GM19372 (cell line): Measurements from ENCODE around the gene SOCS6.
A peak's percentile ranks its signal among the peaks of the same experiment; 100 is the strongest.
"Not testable (repeated sequence)": the region's sequence is repeated elsewhere in the genome, so short reads cannot be mapped to it uniquely, and the experiment has no call there.

ENCODE experiments used
- ATAC-seq: cut with Tn5 transposase; IDR thresholded peaks from one replicate; pipeline ENCODE4 v1.9.1; 2021; ENCODE audit warnings: mild to moderate bottlenecking, low read depth, moderate library complexity; ENCODE audit not compliant: unreplicated experiment

SOCS6 gene

DNA sequence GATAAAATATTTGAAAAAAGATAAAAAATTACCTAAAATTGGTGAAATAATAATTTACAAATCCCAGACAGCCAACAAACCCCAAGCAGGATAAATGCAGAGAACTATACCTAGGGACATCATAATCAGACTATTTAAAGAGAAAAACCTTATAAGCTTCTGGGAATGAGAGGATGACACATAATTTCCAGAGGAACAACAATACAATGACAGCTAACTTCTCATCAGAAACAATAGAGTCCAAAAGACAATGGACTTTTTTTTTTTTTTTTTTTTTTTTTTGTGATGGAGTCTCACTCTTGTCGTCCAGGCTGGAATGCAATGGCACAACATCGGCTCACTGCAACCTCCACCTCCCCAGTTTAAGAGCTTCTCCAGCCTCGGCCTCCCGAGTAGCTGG, 65.2 kb downstream of the SOCS6 start:
- ATAC-seq, result no peak

DNA sequence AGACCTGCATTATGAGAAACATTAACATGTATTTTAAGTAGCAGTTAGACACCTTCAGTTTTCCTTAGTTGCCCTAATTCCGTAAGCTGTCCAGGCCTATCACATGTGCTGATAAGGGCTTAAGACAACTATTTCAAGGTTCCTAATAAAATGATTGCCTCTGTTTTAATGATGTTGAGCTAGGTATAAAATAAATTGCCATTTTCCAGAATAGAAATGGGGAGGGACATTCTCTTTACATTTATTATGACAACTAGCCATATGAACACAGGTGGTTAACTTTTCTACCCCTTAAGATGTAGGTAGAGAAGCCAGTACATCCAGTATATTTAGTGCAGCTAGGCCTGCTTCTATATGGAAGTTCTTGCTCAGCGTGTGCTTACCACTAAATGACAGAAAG, 65.9 kb downstream of the SOCS6 start:
- no peak for ATAC-seq

DNA sequence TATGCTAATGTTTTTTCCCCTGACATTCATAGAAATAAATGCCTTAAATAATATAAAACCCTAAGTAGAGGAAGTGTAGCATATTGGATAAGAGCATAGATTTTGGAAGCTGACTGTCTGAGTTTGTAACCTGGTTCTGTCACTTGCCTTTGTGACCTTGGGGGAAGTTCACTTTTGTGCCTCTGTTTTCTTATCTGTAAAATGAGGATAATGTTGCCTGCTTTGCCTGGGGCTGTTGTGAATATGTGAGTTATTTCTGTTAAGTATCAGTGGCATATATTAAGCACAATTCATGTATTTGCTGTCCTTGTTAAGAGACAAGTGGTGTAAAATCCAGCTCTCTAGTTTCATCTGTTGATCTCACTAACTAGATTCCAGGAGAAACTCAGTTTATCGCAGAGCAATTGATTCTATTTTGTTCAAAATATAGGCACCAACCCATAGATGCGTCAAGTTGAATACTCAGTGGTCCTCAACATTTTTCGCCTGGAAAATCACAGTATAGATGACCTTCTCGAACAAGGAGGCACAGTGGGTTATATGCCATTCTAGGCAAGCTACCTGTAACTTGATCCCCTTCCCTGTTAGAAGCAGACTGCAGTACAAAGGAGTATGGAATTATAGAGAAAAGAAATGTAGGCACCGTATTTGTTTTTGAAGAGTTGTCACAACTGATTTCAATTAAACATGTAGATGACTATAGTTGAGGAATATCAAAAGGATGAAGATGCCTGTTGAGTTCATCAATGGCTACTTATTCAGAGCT, 67.0 kb downstream of the SOCS6 start:
- no peak for ATAC-seq

DNA sequence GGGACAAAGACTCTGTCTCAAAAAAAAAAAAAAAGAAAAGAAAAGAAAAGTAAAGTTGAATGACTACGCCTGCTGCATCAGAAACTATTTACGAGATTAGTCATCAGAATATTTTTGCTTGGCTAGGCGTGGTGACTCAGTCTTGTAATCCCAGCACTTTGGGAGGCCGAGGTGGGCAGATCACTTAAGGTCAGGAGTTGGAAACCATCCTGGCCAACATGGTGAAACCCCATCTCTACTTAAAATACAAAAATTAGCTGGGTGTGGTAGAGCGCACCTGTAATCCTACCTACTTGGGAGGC, 69.2 kb downstream of the SOCS6 start:
- ATAC-seq, result peak; percentile 54

DNA sequence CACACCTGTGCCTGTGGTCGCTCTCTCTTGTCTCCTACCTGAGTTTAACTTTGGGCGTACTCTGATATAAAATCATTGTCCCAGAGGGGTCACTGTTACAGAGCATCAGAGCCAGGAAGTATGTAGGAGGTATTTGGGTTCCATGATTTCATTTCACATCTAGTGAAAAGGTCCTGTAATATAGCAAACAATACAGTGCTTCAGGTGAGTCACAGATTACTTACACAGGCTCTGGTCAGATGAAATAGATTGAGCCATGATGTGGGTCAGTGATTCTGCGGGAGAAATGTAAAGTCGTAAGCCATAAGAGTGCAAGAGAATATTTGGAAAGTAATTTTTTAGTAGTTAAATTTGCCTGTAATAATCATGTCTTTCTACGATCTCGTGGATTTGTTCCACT, 70.2 kb downstream of the SOCS6 start:
- ATAC-seq, result no peak

DNA sequence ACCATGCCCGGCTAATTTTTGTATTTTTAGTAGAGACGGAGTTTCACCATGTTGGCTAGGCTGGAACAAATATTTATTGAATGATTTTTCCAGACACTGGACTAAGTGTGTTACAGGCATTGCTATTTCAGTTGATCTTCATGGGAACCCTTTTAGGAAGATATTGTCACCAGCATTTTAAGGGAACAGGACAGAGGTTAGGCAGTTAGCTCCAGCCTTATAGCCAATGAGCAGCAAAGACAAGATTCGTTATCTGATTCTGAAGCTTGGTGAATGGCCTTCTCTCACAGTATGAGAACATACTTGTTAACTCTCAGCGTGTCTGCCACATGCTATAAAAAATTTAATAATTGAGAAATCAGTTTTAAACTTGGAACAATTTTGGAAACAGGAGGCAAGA, 73.4 kb downstream of the SOCS6 start:
- no peak for ATAC-seq

DNA sequence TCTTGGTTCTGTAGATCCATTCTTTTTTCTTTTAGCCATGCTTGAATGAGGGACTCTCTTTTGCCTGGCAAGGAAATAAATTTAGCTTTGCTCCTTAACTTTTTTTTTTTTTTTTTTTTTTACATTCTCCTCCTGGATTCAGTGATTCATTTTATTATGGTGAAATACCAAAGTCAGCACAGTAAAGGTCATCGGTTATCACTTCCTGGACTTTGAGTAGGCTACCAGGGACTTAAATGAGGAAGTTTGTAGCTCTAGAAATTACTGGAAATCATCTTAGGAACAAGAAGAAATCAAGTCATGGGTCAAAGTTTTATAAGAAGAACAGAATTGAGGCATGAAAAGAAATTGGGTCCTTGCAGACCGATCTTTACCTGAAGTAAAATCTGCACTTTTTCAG, 75.0 kb downstream of the SOCS6 start:
- no peak for ATAC-seq

DNA sequence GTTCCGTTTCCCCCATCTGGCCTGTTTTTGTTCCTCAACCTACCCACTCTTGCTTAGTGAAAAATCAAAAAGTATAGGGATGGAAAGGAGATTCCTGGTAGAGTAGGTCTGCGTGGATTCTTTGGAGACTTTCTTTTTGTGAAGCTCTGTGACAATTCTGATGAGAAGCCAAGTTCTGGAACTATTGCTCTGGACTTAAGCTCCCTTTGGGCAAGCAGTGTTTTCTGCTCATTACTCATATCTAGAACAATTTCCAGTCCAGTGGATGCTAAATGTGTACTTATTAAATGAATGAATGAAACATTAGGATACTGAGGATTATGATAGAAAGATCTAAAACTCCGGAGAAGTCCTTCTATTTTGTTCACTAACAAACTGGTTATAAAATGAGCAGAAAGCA, 76.5 kb downstream of the SOCS6 start:
- no peak for ATAC-seq

DNA sequence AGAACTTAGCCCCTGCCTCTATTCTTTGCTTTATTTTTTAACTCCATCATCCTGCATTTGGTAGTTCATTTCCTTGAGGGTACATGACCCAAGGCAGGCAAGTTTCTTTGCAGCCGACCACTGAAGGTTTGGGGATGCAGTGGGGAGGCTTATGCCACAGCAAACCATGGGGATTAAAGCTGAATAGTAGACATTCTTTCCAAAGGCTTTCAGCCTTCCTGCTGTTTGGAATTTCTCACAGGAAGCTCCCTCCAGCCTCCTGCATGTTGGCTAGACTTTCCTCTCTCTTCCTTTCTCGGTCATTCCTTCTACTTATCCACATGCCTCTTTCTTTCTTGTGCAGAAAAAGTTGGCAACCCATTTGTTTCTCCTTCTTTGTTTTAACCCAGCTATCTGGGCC, 77.3 kb downstream of the SOCS6 start:
- no peak for ATAC-seq

DNA sequence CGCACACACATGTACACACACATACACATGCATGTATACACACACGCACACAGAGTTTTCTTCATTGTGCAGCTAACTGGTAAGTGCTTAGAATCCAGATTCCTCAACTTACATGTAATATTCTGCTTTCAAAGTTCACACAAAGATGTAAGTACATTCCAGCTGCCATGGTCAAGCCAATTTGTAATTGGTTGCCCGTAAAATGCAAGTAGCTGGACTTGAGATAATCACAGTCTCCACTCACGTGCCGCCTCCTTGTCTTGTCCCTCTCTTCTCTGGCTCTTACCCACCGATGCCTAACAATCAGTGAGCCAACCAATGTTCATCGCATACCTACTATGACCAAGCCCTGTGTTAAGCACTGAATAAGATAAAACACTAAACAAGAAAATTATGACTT, 77.8 kb downstream of the SOCS6 start:
- ATAC-seq, result no peak

DNA sequence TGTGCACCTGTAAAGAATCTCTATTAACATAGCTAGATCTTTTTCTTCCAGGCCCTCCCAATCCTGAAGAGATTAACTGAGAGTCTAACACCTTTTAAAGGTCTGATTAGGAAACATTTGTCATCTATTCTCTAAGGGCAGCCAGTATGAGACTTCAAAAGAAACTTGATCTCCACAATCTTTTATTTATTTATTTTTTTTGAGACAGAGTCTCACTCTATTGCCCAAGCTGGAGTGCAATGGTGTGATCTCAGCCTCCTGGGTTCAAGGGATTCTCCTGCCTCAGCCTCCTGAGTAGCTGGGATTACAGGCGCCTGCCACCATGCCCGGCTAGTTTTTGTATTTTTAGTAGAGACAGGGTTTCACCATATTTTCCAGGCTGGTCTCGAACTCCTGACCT, 78.5 kb downstream of the SOCS6 start:
- not testable (repeated sequence) for ATAC-seq

DNA sequence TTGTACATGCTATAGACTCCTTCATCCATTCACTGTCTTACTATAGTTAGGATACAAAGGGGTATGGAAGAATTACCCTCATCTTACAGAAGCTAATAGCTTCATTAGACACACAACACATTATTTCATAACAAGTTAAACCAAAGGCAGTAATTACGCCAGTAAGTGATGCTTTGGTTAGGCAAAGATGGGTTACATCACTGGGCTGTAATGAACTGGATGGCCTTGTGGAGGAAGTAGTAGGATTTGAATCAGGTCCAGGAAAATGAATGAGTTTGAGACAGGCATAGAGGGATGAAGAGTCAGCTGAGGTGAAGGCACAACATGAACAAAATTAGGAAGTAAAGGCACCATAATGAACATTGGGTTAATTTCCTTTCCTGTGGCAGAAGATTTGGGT, 80.1 kb downstream of the SOCS6 start:
- no peak for ATAC-seq

DNA sequence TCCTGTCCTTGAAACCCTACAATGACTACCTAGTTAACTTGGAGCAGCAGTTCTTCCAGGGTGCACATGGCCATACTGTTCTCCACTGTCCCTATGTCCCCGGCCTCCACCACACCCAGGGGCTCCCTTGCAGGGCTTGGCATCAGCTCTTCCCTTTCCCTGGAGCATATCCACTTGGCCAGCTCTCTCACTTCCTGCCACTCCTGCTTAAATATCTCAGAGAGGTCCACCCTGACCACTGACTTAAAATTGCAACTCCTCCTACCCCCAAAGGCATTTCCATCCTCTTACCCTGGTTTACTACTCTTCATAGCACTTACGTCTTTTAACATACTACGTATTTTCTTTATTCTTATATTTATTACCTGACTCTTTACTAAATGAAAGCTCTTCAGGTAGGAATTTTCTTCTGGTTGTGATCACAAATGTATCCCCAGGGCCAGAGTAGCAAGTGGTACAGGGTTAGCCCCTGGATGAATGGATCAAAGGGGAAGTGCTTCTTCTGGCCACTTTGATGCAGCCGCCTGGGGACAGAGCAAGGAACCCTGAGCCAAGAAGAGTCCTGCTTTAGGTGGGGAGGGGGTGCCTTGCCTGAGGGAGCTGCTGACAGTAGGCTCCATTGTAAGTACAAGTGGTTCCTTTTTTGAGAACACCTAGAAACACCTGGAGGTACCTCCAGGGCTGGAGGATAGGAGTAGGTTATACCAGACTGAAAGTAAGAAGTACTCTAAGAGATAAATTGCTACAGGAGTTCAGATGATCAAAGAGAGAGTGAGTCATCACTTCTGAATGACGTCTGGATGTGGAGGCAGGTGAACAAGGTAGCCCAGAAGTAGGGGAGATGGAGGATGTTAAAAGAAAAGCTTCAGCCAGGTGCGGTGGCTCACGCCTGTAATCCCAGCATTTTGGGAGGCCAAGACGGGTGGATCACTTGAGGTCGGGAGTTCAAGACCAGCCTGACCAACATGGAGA, 82.2 kb downstream of the SOCS6 start:
- ATAC-seq, result no peak

DNA sequence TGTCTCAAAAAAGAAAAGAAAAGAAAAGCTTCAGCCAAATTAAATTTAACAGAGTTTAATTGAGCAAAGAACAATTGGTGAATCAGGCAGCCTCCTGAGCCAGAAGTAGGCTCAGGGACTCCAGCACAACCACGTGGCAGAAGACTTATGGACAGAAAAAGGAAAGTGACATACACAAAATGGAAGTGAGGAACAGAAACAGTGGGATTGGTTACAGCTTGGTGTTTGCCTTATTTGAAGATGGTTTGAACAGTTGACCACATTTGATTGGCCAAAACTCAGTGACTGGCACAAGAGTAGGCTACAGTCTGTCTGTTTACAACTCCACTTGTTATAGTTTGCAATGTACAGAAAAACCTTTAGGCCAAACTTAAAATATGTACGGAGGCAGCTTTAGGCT, 83.1 kb downstream of the SOCS6 start:
- ATAC-seq, result no peak

DNA sequence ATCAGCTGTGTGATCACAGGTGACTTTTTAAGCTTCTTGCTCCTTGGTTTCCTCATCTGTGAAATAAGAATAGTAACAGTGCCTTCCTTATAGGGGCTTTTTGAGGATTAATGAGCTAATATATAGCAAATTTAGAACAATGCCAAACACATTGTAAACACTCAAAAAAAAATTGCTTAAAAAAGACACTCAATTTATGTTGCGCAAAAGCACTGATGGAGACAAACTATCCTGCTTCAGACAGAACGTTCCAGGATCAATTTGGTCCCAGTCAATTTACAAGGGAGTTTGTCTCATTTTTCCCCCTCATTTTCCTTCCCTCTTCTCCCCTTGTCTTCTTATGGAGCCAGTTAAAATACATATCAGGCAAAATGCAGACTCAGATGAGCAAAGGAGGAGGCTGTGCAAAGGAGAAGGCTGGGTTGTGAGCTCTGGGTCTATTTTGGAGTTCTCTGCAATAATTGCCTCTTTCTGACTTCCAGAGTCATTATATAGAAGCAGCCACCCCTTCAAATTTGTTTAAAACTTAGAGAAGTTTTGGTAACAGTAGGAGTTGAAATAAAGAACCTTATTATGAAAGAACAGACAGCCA, 83.7 kb downstream of the SOCS6 start:
- no peak for ATAC-seq

DNA sequence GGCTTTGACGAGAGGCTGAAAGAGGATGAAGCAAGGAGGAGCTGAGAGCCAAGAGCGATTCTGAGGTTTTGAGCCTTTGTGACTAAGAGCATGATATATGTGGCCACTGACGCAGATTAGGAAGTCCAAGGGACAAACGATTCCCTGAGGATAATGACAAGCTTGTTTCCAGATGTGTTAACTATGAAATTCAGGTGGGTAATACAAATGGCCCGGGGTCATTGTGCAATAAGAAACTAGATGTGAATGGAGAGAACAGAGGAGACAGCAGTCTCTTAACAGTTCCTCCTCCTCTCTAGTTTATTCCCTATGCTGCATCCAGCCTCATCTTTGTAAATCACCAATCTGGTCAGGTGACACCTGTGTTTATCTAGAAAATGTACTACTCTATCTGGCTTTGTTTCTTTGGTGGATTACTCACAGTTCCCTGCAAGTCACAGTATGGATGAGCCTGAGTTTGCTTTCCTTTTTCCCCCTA, 84.2 kb downstream of the SOCS6 start:
- no peak for ATAC-seq

DNA sequence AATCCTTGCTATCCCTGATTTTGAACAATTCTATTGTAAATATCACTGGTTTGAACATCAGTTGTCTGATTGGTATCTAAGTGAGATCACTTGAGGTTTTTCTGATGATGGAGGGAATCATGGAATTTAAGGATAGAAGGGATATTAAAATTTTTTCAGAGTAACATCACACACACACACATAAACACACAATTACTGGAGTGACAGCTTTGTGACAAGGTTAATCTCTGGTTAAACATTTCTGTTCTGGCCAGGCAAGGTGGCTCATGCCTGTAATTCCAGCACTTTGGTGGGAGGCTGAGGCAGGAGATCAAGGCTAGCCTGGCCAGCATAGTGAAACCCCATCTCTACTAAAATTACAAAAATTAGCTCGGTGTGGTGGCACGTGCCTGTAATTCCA, 85.3 kb downstream of the SOCS6 start:
- no peak for ATAC-seq

DNA sequence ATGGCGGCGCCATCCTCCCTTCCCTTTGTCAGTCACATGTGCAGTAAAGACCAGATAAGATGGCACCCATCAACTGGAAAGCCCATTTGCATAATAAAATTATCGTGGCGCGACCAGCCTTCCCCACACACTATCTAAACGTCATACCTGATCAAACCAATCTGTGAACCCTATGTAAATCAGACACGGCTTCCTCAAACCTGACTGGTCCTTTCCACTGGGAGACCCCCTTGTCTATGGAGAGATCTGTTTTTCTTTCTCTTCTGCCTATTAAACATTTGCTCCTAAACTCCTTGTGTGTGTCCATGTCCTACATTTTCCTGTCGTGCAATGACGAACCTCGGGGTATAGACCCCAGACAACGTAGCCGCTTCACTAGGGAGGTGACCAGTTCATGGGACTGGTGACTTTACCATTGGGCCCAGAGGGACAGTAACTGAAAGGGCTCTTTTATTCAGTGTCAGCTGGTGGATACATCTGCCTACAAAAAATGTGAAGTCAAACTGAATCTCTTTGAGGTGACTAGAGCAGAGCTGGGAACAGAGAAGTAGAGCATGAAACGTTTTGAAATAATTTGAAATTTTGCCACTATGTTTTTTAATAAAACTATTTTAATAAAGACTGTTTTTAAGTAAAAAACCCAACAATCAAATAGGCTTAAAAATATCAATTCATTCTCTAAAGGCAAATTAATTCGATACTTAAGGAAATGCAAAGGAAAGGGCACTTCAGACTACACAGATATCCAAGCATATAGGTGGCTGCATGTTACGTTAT, 87.5 kb downstream of the SOCS6 start:
- ATAC-seq, result no peak

DNA sequence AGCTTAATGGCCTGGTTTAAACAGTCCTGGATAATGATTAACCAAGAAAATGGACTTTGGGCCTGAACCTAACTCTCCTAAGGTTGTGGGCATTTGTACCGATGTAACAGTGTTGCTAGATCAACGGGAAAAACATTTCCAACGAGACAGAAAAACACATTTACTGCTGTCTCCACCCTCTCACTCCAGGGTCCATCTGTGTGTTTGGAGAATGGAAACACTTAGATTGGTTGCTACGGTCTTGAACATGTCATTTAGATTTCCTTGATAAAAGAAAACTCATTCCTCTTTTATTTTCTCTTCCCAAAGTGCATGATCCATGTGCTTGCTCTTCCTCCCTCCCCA, 88.0 kb downstream of the SOCS6 start:
- ATAC-seq, result no peak

DNA sequence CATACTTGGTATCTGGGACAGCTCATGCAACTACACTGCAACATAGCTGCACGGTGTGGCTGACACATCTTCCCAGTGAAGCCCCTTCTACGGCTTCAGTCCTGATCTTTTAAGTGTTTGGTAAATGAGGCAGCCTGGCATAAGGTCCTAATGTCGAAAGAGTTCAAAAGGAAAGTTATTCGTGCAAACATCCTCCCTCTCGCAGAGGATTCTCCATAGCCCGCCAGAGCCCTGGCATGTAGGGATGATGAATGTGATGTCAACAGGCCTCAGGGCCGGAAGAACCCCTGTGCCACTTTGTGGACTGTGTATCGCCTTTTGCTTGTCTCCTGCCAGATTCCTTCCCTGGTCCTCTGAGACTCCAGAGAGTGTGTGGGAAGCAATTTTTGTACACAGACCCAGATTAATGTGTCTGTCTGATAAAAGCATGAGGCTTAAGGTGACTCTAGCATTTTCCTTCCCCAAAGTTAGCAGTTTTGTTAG, 88.5 kb downstream of the SOCS6 start:
- ATAC-seq, result no peak
